Skeletal muscle satellite cell (primary cell): ENCODE measurements around the gene OGFR.

ENCODE experiments used
- H3K27me3 ChIP-seq: 2 replicates; pipeline ENCODE4 v1.7.0; 2013; ENCODE audit warnings: low read length; ENCODE audit not compliant: control insufficient read depth, insufficient read depth
- H3K36me3 ChIP-seq: 2 replicates; pipeline ENCODE4 v1.7.0; 2013; ENCODE audit warnings: mild to moderate bottlenecking, control low read depth, low read length; ENCODE audit not compliant: insufficient read depth
- H3K4me1 ChIP-seq: 2 replicates; pipeline ENCODE4 v1.7.0; 2013; ENCODE audit warnings: low read length; ENCODE audit not compliant: control insufficient read depth, insufficient read depth
- H3K4me2 ChIP-seq: 2 replicates; pipeline ENCODE4 v1.7.0; 2013; ENCODE audit warnings: mild to moderate bottlenecking, low read length
- H3K4me3 ChIP-seq: 2 replicates; pipeline ENCODE4 v1.7.0; 2013; ENCODE audit warnings: low read length
- H3K9ac ChIP-seq: 2 replicates; pipeline ENCODE4 v1.7.0; 2013; ENCODE audit warnings: mild to moderate bottlenecking, low read depth, low read length, moderate library complexity
- H3K9me3 ChIP-seq: replicated peaks from 2 replicates; pipeline ENCODE4 v1.7.0; 2013; ENCODE audit warnings: mild to moderate bottlenecking, control low read depth, low read length

OGFR gene

DNA sequence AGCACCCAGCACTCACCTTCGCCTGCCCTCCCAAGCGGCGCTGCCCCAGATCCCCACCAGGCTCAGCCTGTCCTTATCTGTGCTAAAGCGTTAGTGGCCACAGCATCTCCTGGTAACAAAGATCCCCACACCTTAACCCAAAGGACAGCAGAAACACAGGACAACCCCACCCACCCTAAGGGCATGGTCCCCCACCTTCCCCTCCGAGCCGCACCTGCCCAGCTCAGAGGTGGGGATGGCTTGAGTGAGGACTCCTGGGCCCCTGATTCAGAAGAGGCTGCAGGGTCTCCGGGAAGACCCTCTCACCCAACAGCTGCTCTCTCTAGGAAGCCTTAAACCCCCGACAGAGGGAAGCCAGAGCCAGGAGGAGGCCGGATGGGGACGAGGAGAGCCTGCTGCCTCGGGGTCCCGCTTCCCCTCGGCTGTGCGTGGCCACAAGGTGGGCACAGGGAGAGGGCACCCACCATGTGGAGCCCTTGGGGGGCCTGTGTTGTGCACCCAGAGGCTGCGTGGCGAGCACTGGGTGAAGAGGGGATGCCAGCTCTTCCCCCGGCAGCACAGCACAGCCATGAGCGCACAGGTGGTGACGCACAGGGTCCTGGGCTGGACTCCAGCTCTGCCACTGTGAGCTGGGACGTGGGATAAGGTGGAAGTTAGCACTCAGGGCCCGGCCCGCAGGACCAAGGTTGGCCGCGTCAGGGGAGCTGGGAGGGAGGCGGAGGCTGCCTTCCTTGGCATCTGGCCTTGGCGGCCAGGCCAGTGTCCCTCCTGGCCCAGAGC is 40.3 kb upstream of the OGFR start:
- Histone ChIP-seq H3K9me3 (no peaks in the 10 kb centered on the region), H3K36me3 (no peaks in the 10 kb centered on the region), H3K9ac (no peak overlapping the region), H3K4me1 (no peaks in the 10 kb centered on the region), H3K27me3 (peaks cover 56% of the 10 kb centered on the region), H3K4me3 (no peak overlapping the region), H3K4me2 (no peak overlapping the region)

- Histone ChIP-seq H3K36me3 (no peaks in the 10 kb centered on the region), H3K9ac (no peak overlapping the region), H3K4me2 (no peak overlapping the region), H3K9me3 (no peaks in the 10 kb centered on the region), H3K27me3 (peaks cover 51% of the 10 kb centered on the region), H3K4me1 (no peaks in the 10 kb centered on the region), H3K4me3 (no peak overlapping the region)
Observed at GRCh38 chr20:62765021-62765420, 39.6 kb upstream of the OGFR start.

- no peak overlapping the region for H3K9ac ChIP-seq
- no peaks in the 10 kb centered on the region for H3K9me3 ChIP-seq
- H3K27me3 ChIP-seq: peaks cover 52% of the 10 kb centered on the region
- H3K4me2 ChIP-seq: no peak overlapping the region
- no peaks in the 10 kb centered on the region for H3K36me3 ChIP-seq
- no peak overlapping the region for H3K4me3 ChIP-seq
- no peaks in the 10 kb centered on the region for H3K4me1 ChIP-seq
Observed at GRCh38 chr20:62765432-62766070, 39.1 kb upstream of the OGFR start.

GRCh38 chr20:62766071-62766450 is 38.6 kb upstream of the OGFR start:
- Histone ChIP-seq H3K9me3 (no peaks in the 10 kb centered on the region), H3K27me3 (peaks cover 53% of the 10 kb centered on the region), H3K4me2 (no peak overlapping the region), H3K9ac (no peak overlapping the region), H3K36me3 (no peaks in the 10 kb centered on the region), H3K4me3 (no peak overlapping the region), H3K4me1 (no peaks in the 10 kb centered on the region)

- no peak overlapping the region for H3K9ac ChIP-seq
- H3K9me3 ChIP-seq: no peaks in the 10 kb centered on the region
- H3K36me3 ChIP-seq: no peaks in the 10 kb centered on the region
- H3K4me2 ChIP-seq: no peak overlapping the region
- no peak overlapping the region for H3K4me3 ChIP-seq
- no peaks in the 10 kb centered on the region for H3K4me1 ChIP-seq
- peaks cover 53% of the 10 kb centered on the region for H3K27me3 ChIP-seq
Observed at GRCh38 chr20:62766716-62767115, 37.9 kb upstream of the OGFR start.

GRCh38 chr20:62768234-62768546 is 36.4 kb upstream of the OGFR start:
- H3K4me2 ChIP-seq: no peak overlapping the region
- H3K9me3 ChIP-seq: no peaks in the 10 kb centered on the region
- no peaks in the 10 kb centered on the region for H3K36me3 ChIP-seq
- no peak overlapping the region for H3K9ac ChIP-seq
- peaks cover 6% of the 10 kb centered on the region for H3K4me1 ChIP-seq
- H3K27me3 ChIP-seq: peaks cover 58% of the 10 kb centered on the region
- no peak overlapping the region for H3K4me3 ChIP-seq

- Histone ChIP-seq H3K4me3 (no peak overlapping the region), H3K9me3 (no peaks in the 10 kb centered on the region), H3K4me2 (no peak overlapping the region), H3K36me3 (no peaks in the 10 kb centered on the region), H3K9ac (no peak overlapping the region), H3K27me3 (peaks cover 58% of the 10 kb centered on the region), H3K4me1 (peaks cover 6% of the 10 kb centered on the region)
Observed at GRCh38 chr20:62768551-62769287, 35.9 kb upstream of the OGFR start.

- no peak overlapping the region for H3K4me3 ChIP-seq
- H3K9ac ChIP-seq: no peak overlapping the region
- no peaks in the 10 kb centered on the region for H3K9me3 ChIP-seq
- H3K36me3 ChIP-seq: no peaks in the 10 kb centered on the region
- H3K4me1 ChIP-seq: peaks cover 6% of the 10 kb centered on the region
- no peak overlapping the region for H3K4me2 ChIP-seq
- H3K27me3 ChIP-seq: peaks cover 65% of the 10 kb centered on the region
Observed at GRCh38 chr20:62769346-62770071, 35.1 kb upstream of the OGFR start.

- H3K4me1 ChIP-seq: peaks cover 6% of the 10 kb centered on the region
- no peak overlapping the region for H3K4me2 ChIP-seq
- peaks cover 64% of the 10 kb centered on the region for H3K27me3 ChIP-seq
- no peak overlapping the region for H3K4me3 ChIP-seq
- no peaks in the 10 kb centered on the region for H3K9me3 ChIP-seq
- H3K36me3 ChIP-seq: no peaks in the 10 kb centered on the region
- H3K9ac ChIP-seq: no peak overlapping the region
Observed at GRCh38 chr20:62770111-62770910, 34.3 kb upstream of the OGFR start.

GRCh38 chr20:62770916-62771315 is 33.7 kb upstream of the OGFR start:
- Histone ChIP-seq H3K4me3 (no peak overlapping the region), H3K4me2 (no peak overlapping the region), H3K4me1 (peaks cover 6% of the 10 kb centered on the region), H3K36me3 (no peaks in the 10 kb centered on the region), H3K9me3 (no peaks in the 10 kb centered on the region), H3K27me3 (peaks cover 63% of the 10 kb centered on the region), H3K9ac (no peak overlapping the region)
